Colonic mucosa (tissue), 4 donors: ENCODE measurements around the gene MACROD2. TPM values are rescaled to one million over a fixed set of nuclear protein-coding genes. Genes with fewer than 3 reads are reported as not detected.

ENCODE experiments used
- DNase-seq: peaks from one replicate; pipeline ENCODE4 v3.0.0-alpha.2; 2020
- H3K27ac ChIP-seq: fragments of 200-600 bp; one replicate; pipeline ENCODE4 v1.8.0; 2021
- H3K27me3 ChIP-seq: fragments of 200-600 bp; one replicate; pipeline ENCODE4 v1.8.0; 2021
- H3K36me3 ChIP-seq: fragments of 200-600 bp; one replicate; pipeline ENCODE4 v1.8.0; 2021
- H3K4me1 ChIP-seq: fragments of 200-600 bp; one replicate; pipeline ENCODE4 v1.8.0; 2021; ENCODE audit warnings: mild to moderate bottlenecking
- H3K4me3 ChIP-seq: fragments of 200-600 bp; one replicate; pipeline ENCODE4 v1.8.0; 2021
- H3K9ac ChIP-seq, 2 donors: one replicate each; pipeline ENCODE4 v1.7.0; 2013; ENCODE audit warnings: control low read depth in 2 of 2, low read depth in 2 of 2, low read length in 2 of 2
- H3K9me3 ChIP-seq: fragments of 200-600 bp; one replicate; pipeline ENCODE4 v1.8.0; 2021
- intact Hi-C: fragments of 100-400 bp; cut with DNase I; formaldehyde crosslinking; loops from one replicate; pipeline ENCODE4 v1.14.1; 2022
- total RNA-seq, 2 donors: library from RNA; stranded (reverse); fragmentation: NEBNext Ultra II Directional in 1 of 2; extraction: Animal tissue kit (Norgen Biotek cat#: 25700) in 1 of 2; gene quantifications; one replicate each; pipeline ENCODE4 v1.2.1, GENCODE V29; 2021
- TF ChIP-seq, protein P1 (sequence below): fragments of 200-600 bp; IDR thresholded peaks from one replicate; pipeline ENCODE4 v1.8.0; 2022; ENCODE audit warnings: antibody characterized with exemption, mild to moderate bottlenecking
- donor health status: healthy.
- donor health status: DM: no; HTN: no; CAD: no.
- donor health status: DM: no; HTN: no; CAD: no.

The MACROD2 gene
- total RNA-seq, 2 donors from 2014 or later: 3.2 to 3.3 TPM

DNA sequence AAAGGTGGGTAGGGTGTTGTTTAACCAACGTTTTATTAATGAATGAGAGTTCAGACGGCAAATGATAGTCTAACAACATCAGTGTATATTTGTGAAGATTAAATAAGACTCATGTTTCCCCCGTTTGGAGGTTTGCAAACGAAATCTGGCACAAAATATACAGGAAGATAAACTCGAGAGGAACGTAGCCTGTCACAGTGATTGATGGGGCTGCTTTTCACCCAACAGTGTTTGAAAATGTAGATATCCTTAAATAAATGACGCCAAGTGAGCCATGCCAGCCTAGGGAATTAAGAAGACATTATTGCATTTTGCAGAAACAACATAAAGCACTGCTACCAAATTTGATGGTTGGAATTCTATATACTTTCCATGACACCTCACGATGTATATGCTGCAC lies 1038.6 kb downstream of the MACROD2 start:
- intact Hi-C loops: no loop called here
- TF ChIP-seq, protein P1, sequence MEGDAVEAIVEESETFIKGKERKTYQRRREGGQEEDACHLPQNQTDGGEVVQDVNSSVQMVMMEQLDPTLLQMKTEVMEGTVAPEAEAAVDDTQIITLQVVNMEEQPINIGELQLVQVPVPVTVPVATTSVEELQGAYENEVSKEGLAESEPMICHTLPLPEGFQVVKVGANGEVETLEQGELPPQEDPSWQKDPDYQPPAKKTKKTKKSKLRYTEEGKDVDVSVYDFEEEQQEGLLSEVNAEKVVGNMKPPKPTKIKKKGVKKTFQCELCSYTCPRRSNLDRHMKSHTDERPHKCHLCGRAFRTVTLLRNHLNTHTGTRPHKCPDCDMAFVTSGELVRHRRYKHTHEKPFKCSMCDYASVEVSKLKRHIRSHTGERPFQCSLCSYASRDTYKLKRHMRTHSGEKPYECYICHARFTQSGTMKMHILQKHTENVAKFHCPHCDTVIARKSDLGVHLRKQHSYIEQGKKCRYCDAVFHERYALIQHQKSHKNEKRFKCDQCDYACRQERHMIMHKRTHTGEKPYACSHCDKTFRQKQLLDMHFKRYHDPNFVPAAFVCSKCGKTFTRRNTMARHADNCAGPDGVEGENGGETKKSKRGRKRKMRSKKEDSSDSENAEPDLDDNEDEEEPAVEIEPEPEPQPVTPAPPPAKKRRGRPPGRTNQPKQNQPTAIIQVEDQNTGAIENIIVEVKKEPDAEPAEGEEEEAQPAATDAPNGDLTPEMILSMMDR: no peak

DNA sequence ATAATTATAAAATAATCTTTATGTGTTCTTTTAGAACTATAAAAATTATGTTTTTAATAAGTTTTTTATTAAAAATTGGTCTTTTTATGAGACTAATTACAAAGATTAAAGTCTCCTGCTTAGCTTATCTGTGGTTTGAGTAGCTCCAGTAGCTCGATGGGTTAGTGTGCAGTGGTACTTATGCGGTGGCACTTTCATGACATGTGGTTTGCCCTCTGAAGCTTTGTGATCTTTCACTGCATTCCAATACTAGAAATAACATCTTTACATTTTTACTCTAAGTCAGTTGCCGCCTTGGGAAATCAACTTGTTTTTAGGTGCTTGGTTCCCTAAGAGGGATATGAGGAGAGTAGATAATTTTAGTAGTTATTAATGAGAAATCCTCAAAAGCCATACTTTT lies 1041.6 kb downstream of the MACROD2 start:
- H3K9me3 ChIP-seq: no peaks in the 10 kb centered on the region
- H3K27ac ChIP-seq: no peak overlapping the region
- H3K27me3 ChIP-seq: no peaks in the 10 kb centered on the region
- TF ChIP-seq, protein P1: no peak
- no peaks in the 10 kb centered on the region for H3K36me3 ChIP-seq
- H3K9ac ChIP-seq: no peak overlapping the region
- no peak for DNase-seq
- no peak overlapping the region for H3K4me3 ChIP-seq
- intact Hi-C loops: no loop called here
- no peaks in the 10 kb centered on the region for H3K4me1 ChIP-seq

More for the DNA sequence above, 1038.6 kb downstream of the MACROD2 start:
- H3K27ac ChIP-seq: no peak overlapping the region
- H3K9ac ChIP-seq: no peak overlapping the region
- no peak for DNase-seq
- no peaks in the 10 kb centered on the region for H3K9me3 ChIP-seq
- H3K36me3 ChIP-seq: no peaks in the 10 kb centered on the region
- no peaks in the 10 kb centered on the region for H3K4me1 ChIP-seq
- no peak overlapping the region for H3K4me3 ChIP-seq
- H3K27me3 ChIP-seq: no peaks in the 10 kb centered on the region

DNA sequence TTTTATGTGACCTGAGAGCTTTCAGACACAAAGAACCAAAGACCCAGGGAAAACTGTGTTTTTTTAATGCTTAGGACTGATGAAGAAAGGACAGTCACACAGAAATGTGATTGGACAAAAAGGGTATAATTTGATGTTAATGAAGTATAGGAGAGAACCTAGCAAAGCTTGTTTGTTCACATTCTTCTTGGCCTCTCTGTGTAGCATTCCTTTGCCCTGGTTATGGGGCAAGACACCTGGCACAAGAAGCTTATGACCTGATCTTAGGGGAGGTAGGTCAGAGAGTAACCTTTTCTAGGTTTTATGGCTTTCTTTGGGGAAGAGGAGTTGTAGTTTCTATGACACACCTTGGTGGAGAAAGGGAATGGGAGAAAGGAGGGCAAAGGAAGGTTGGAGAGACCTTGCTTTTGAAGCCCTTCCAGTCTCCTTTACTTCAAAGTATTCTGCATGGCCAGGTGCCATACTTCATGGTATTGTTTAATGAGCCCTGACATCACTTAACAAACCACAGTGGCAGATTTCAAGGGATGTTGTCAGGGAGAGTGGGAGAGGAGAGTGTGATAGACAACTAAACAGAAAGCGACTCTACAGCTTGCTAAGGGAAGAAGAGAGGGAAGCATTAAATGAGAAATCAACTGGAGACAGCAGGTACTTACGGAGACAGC lies 1043.9 kb downstream of the MACROD2 start:
- H3K27ac ChIP-seq: no peak overlapping the region

DNA sequence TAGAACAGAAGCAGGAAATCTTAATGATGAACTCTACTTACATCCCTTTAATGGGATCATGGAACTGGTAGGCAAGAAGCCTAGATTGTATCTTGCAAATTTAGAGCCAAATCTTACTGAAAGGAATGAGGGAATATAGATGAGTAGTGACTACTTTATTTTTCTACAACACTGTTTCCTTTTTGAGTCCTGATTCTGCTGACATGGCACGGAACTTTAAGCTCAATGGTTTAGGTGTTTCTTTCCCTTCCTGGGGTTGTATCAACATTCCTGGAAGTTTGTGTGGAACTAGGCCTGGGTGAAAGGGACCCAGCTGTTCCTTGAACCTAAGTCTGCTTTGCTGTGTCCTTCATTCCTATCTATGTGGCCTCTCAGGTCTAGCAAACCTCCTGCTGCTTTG lies 1047.4 kb downstream of the MACROD2 start:
- intact Hi-C loops: no loop called here
- H3K27ac ChIP-seq: no peak overlapping the region
- no peaks in the 10 kb centered on the region for H3K36me3 ChIP-seq
- H3K4me1 ChIP-seq: no peaks in the 10 kb centered on the region
- H3K4me3 ChIP-seq: no peak overlapping the region
- H3K9me3 ChIP-seq: no peaks in the 10 kb centered on the region
- no peak overlapping the region for H3K9ac ChIP-seq
- TF ChIP-seq, protein P1: no peak
- no peak for DNase-seq
- H3K27me3 ChIP-seq: no peaks in the 10 kb centered on the region

More for the DNA sequence above, 1043.9 kb downstream of the MACROD2 start:
- TF ChIP-seq, protein P1: no peak
- DNase-seq: no peak
- intact Hi-C loops: no loop called here
- H3K4me1 ChIP-seq: no peaks in the 10 kb centered on the region
- no peaks in the 10 kb centered on the region for H3K36me3 ChIP-seq
- no peaks in the 10 kb centered on the region for H3K9me3 ChIP-seq
- H3K9ac ChIP-seq: no peak overlapping the region
- H3K4me3 ChIP-seq: no peak overlapping the region
- H3K27me3 ChIP-seq: no peaks in the 10 kb centered on the region

DNA sequence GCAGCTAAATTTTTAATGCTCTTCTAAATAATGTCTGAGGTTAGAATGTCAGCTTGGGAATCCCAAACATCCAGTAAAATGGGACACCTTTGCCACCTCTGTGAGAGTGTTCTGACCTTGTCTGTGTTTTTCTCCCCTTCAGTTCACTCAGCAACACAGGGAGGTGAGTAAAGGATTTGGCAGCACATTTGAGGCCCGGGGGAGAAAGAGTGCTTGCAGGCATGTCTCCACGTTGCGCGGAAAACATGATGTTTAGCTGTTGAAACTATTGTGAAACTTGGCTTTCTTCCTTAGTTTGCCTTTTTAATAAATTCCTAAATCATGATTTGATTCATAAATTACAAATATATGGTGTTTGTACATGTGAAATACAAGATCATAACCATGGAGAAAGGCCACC lies 1049.9 kb downstream of the MACROD2 start:
- Histone ChIP-seq H3K9me3 (no peaks in the 10 kb centered on the region), H3K27me3 (no peaks in the 10 kb centered on the region), H3K36me3 (no peaks in the 10 kb centered on the region), H3K4me1 (no peaks in the 10 kb centered on the region), H3K4me3 (no peak overlapping the region), H3K9ac (no peak overlapping the region), H3K27ac (no peak overlapping the region)
- intact Hi-C loops: no loop called here
- TF ChIP-seq, protein P1: no peak
- DNase-seq: no peak
